ENCODE results near the gene MICAL3. TPM values are rescaled to one million over a fixed set of nuclear protein-coding genes. Genes with fewer than 3 reads are reported as not detected.

The MICAL3 gene
- total RNA-seq, 1 donor from 2014 or later, result 54.8 TPM

DNA sequence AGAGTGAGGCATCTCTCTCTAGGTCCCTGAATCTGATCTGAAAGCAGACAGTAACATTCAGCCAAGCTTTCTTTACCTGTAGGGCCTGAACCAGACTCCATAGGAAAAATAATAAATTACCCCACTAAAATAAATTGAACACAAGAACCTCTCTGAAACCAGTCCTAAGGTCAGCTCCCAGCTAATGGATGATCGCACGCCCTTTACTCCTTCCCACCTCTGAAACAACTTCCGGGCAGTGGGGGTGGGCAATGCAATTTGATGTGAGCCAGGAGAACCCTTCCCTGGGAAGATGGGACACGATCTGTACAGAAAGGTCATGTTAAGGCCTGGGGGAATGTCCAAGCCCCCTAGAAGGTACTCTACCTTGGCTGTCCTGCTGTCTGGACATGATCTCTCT lies 71.2 kb downstream of the MICAL3 start:
- H3K4me3 Mint-ChIP-seq (ENCODE audit: low read depth), result no peak overlapping the region
- H3K27me3 Mint-ChIP-seq, result no peaks in the 10 kb centered on the region
- no peak for DNase-seq (ENCODE audit: low spot score, unreplicated experiment)
- H3K36me3 Mint-ChIP-seq (ENCODE audit: insufficient read depth), result no peaks in the 10 kb centered on the region
- TF ChIP-seq, protein P1, sequence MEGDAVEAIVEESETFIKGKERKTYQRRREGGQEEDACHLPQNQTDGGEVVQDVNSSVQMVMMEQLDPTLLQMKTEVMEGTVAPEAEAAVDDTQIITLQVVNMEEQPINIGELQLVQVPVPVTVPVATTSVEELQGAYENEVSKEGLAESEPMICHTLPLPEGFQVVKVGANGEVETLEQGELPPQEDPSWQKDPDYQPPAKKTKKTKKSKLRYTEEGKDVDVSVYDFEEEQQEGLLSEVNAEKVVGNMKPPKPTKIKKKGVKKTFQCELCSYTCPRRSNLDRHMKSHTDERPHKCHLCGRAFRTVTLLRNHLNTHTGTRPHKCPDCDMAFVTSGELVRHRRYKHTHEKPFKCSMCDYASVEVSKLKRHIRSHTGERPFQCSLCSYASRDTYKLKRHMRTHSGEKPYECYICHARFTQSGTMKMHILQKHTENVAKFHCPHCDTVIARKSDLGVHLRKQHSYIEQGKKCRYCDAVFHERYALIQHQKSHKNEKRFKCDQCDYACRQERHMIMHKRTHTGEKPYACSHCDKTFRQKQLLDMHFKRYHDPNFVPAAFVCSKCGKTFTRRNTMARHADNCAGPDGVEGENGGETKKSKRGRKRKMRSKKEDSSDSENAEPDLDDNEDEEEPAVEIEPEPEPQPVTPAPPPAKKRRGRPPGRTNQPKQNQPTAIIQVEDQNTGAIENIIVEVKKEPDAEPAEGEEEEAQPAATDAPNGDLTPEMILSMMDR (IDR thresholded peaks at IDR 0.05; ENCODE audit: unreplicated experiment), result no peak
- peaks cover 22% of the 10 kb centered on the region for H3K4me1 Mint-ChIP-seq (ENCODE audit: low read depth)
- no peaks in the 10 kb centered on the region for H3K9me3 Mint-ChIP-seq (ENCODE audit: low read depth)
- no peak overlapping the region for H3K27ac Mint-ChIP-seq

DNA sequence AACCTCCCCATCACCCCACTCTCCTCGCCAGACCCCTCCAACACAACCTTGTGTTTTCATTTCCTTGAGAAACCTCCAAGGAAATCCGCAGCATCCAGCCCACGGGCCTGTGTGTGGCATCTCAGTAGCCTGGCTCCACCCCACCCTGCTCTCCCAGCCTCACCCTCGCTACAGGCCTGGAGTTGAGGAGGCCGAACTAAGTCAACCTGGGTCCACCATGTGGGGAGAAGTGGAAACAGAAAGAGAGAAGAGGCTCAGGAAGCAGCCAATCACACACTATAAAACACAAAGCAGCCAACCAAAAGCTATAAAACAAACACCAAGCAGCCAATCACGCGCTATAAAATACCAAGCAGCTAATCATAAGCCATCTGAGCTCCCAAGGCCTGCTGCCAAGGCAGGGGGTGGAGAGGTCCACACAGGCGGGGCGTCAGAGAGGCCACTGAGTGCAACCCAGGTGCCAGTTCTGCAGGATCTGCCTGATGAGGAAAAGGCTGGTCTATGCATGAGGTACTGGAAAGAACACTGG lies 72.0 kb downstream of the MICAL3 start:
- Mint-ChIP-seq H3K4me3 (ENCODE audit: low read depth) (no peak overlapping the region), H3K27me3 (no peaks in the 10 kb centered on the region), H3K9me3 (ENCODE audit: low read depth) (no peaks in the 10 kb centered on the region), H3K36me3 (ENCODE audit: insufficient read depth) (no peaks in the 10 kb centered on the region), H3K27ac (no peak overlapping the region), H3K4me1 (ENCODE audit: low read depth) (peaks cover 22% of the 10 kb centered on the region)
- TF ChIP-seq, protein P1 (IDR thresholded peaks at IDR 0.05; ENCODE audit: unreplicated experiment), result no peak
- no peak for DNase-seq (ENCODE audit: low spot score, unreplicated experiment)

DNA sequence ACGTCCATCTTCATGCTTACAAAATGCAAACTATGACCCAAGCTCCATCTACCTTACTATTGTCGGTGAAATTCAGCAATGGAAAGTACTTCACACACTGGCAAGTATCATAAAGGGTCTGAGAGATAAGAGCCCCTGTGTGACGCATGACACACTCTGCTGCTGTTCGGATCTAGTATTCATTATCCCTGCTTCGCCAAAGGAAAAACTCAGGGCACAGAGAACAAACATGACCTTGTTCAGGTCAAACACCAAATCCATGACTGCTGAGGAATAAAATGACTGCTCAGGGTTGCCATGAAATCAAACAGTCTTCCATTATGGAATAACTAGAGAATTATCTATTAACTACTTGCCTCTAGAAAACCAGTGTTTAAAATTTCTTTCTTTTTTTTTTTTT lies 73.0 kb downstream of the MICAL3 start:
- Mint-ChIP-seq H3K27me3 (no peaks in the 10 kb centered on the region), H3K4me3 (ENCODE audit: low read depth) (no peak overlapping the region), H3K27ac (peak overlapping the region; percentile 25), H3K4me1 (ENCODE audit: low read depth) (peaks cover 22% of the 10 kb centered on the region), H3K9me3 (ENCODE audit: low read depth) (no peaks in the 10 kb centered on the region), H3K36me3 (ENCODE audit: insufficient read depth) (no peaks in the 10 kb centered on the region)
- DNase-seq (ENCODE audit: low spot score, unreplicated experiment), result no peak
- TF ChIP-seq, protein P1 (IDR thresholded peaks at IDR 0.05; ENCODE audit: unreplicated experiment), result no peak

DNA sequence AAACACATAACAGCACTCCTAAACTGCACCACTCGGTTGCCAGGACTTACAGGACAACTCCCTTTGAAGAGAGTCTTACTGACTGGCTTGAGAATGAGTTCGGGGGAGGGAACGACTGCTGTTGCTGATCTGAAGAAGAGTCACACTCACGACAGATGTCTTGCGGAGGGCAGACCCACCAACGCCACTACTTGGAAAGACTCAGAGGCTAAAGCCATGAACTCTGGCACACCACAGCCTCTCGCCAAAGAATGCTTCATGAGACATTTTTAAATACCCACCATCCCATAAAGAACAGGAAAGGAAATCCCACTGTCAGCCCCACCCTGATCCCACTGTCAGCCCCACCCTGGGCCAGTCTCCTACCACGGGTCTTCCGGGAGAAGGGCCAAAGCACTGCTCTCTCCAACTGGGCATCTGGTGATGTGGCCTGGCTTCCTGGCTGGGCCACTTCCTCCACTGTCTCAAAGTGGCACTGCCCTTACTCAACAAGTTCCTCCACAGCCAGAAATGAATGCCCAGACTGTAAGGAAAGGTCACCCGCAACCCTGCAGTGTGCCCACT lies 73.6 kb downstream of the MICAL3 start:
- H3K4me3 Mint-ChIP-seq (ENCODE audit: low read depth), result no peak overlapping the region
- peaks cover 22% of the 10 kb centered on the region for H3K4me1 Mint-ChIP-seq (ENCODE audit: low read depth)
- H3K36me3 Mint-ChIP-seq (ENCODE audit: insufficient read depth), result no peaks in the 10 kb centered on the region
- TF ChIP-seq, protein P1 (IDR thresholded peaks at IDR 0.05; ENCODE audit: unreplicated experiment), result no peak
- no peaks in the 10 kb centered on the region for H3K27me3 Mint-ChIP-seq
- H3K9me3 Mint-ChIP-seq (ENCODE audit: low read depth), result no peaks in the 10 kb centered on the region
- DNase-seq (ENCODE audit: low spot score, unreplicated experiment), result no peak
- H3K27ac Mint-ChIP-seq, result peak overlapping the region; percentile 25

DNA sequence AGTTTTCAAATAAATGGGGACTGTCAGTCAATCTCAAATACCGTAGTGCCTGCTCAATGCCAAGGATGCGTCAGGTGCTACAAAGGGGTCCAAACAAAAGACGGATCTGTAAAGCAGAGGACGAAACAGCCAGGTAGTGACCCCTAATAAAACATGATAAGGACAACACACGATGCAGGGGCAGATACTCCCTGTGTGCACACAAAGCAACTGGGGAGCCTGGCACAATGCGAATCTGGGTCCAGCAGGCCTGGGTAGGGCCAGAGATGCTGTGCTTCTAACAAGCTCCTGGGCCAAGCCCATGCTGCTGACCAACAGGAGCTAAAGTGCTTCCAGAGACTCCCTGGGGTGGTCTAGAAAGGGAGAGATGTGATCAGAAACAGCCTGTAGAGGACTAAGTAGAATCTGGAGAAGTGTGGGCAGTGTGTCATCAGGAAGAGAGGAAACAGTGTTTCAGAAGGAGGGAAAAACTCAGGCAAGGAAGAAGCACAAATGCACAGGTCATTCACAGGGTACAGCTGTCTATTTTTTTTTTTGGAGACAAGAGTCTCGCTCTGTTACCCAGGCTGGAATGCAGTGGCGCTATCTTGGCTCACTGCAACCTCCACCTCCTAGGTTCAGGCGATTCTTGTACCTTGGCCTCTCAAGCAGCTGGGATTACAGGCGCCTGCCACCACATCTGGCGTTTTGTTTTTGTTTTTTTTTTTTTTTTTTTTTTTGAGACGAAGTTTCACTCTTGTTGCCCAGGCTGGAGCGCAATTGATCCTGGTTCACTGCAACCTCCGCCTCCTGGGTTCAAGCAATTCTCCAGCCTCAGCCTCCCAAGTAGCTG lies 74.5 kb downstream of the MICAL3 start:
- Mint-ChIP-seq H3K9me3 (ENCODE audit: low read depth) (no peaks in the 10 kb centered on the region), H3K27ac (no peak overlapping the region), H3K36me3 (ENCODE audit: insufficient read depth) (no peaks in the 10 kb centered on the region), H3K4me1 (ENCODE audit: low read depth) (peaks cover 22% of the 10 kb centered on the region), H3K27me3 (no peaks in the 10 kb centered on the region), H3K4me3 (ENCODE audit: low read depth) (no peak overlapping the region)
- DNase-seq (ENCODE audit: low spot score, unreplicated experiment), result no peak
- TF ChIP-seq, protein P1 (IDR thresholded peaks at IDR 0.05; ENCODE audit: unreplicated experiment), result no peak
